ENCODE results near the gene CLIP3.

DNA sequence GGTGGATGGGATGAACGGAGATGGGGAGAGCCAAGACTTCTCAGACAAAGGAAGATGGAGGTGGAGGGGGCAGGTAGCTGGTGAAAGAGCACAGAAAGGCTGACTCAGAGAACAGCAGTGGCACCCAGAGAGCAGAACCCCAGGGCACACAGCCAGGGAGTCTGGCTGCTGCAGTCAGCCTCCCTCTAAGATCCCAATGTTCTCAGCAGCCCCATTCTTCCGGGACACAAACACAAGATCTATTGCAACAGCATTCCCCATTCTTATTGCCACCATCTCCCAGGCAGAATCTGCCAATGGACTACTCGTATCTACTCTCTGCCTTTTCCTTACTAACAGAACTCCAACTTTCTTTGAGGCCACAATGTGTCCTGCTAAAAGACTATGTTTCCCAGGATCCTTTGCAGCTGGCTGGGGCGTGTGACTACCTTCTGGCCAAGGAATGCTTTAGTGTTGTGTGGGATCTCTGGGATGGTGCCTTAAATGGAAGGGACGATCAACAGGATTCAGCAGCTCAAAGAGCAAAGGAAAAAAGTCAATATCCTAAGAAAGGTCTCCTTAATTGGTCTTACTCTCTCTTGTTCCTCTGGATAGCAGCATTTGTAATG, 13.9 kb upstream of the CLIP3 start:
- TF ChIP-seq TCF7 (IDR thresholded peaks at IDR 0.05; ENCODE audit: borderline replicate concordance) (no peak), SRSF1 (IDR thresholded peaks at IDR 0.05; ENCODE audit: low read depth, low read length) (no peak), ZNF124 (CRISPR knock-in tag; IDR thresholded peaks at IDR 0.05) (no peak), CBX8 (IDR thresholded peaks at IDR 0.05; ENCODE audit: borderline replicate concordance, extremely low read depth, low read depth, low read length, poor library complexity, severe bottlenecking) (no peak)
- TF ChIP-seq, protein P1, sequence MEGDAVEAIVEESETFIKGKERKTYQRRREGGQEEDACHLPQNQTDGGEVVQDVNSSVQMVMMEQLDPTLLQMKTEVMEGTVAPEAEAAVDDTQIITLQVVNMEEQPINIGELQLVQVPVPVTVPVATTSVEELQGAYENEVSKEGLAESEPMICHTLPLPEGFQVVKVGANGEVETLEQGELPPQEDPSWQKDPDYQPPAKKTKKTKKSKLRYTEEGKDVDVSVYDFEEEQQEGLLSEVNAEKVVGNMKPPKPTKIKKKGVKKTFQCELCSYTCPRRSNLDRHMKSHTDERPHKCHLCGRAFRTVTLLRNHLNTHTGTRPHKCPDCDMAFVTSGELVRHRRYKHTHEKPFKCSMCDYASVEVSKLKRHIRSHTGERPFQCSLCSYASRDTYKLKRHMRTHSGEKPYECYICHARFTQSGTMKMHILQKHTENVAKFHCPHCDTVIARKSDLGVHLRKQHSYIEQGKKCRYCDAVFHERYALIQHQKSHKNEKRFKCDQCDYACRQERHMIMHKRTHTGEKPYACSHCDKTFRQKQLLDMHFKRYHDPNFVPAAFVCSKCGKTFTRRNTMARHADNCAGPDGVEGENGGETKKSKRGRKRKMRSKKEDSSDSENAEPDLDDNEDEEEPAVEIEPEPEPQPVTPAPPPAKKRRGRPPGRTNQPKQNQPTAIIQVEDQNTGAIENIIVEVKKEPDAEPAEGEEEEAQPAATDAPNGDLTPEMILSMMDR (IDR thresholded peaks at IDR 0.05 in 2 of 3, conservative IDR thresholded peaks at IDR 0.05 in 1 of 3; ENCODE audit: insufficient read depth in 2 of 3, low read depth in 1 of 3, low read length in 3 of 3), result no peak
- TF ChIP-seq, protein P2, sequence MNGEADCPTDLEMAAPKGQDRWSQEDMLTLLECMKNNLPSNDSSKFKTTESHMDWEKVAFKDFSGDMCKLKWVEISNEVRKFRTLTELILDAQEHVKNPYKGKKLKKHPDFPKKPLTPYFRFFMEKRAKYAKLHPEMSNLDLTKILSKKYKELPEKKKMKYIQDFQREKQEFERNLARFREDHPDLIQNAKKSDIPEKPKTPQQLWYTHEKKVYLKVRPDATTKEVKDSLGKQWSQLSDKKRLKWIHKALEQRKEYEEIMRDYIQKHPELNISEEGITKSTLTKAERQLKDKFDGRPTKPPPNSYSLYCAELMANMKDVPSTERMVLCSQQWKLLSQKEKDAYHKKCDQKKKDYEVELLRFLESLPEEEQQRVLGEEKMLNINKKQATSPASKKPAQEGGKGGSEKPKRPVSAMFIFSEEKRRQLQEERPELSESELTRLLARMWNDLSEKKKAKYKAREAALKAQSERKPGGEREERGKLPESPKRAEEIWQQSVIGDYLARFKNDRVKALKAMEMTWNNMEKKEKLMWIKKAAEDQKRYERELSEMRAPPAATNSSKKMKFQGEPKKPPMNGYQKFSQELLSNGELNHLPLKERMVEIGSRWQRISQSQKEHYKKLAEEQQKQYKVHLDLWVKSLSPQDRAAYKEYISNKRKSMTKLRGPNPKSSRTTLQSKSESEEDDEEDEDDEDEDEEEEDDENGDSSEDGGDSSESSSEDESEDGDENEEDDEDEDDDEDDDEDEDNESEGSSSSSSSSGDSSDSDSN (IDR thresholded peaks at IDR 0.05; ENCODE audit: borderline replicate concordance in 1 of 2, low read depth in 2 of 2, low read length in 2 of 2), result no peak
- TF ChIP-seq, protein P3, sequence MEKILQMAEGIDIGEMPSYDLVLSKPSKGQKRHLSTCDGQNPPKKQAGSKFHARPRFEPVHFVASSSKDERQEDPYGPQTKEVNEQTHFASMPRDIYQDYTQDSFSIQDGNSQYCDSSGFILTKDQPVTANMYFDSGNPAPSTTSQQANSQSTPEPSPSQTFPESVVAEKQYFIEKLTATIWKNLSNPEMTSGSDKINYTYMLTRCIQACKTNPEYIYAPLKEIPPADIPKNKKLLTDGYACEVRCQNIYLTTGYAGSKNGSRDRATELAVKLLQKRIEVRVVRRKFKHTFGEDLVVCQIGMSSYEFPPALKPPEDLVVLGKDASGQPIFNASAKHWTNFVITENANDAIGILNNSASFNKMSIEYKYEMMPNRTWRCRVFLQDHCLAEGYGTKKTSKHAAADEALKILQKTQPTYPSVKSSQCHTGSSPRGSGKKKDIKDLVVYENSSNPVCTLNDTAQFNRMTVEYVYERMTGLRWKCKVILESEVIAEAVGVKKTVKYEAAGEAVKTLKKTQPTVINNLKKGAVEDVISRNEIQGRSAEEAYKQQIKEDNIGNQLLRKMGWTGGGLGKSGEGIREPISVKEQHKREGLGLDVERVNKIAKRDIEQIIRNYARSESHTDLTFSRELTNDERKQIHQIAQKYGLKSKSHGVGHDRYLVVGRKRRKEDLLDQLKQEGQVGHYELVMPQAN (IDR thresholded peaks at IDR 0.05; ENCODE audit: borderline replicate concordance), result no peak
- TF ChIP-seq, protein P4, sequence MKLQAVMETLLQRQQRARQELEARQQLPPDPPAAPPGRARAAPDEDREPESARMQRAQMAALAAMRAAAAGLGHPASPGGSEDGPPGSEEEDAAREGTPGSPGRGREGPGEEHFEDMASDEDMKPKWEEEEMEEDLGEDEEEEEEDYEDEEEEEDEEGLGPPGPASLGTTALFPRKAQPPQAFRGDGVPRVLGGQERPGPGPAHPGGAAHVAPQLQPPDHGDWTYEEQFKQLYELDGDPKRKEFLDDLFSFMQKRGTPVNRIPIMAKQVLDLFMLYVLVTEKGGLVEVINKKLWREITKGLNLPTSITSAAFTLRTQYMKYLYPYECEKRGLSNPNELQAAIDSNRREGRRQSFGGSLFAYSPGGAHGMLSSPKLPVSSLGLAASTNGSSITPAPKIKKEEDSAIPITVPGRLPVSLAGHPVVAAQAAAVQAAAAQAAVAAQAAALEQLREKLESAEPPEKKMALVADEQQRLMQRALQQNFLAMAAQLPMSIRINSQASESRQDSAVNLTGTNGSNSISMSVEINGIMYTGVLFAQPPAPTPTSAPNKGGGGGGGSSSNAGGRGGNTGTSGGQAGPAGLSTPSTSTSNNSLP (IDR thresholded peaks at IDR 0.05; ENCODE audit: borderline replicate concordance, low read depth, low read length), result no peak

Data from K562 (cell line).